HEK293 (cell line): Measurements from ENCODE around the gene AMPD2.

Experiments
- CTCF ChIA-PET: fragments of 350-600 bp; formaldehyde crosslinking; extraction: SDS; loops from one replicate; lab custom pipeline; 2021; ENCODE audit warnings: antibody characterized with exemption; lab: Yijun Ruan, JAX
- POLR2A ChIA-PET: fragments of 300-600 bp; formaldehyde crosslinking; extraction: SDS; loops from one replicate; lab custom pipeline; 2020; ENCODE audit warnings: antibody characterized with exemption, inconsistent platforms; lab: Yijun Ruan, JAX
- H3K27ac ChIP-seq: fragments of 200-500 bp; sonication (Bioruptor generic); 2 replicates; pipeline ENCODE4 v1.5.1; 2014; ENCODE audit warnings: low read depth, low read length, control low read depth, inconsistent platforms; ENCODE audit errors: extremely low read depth
- H3K36me3 ChIP-seq, 2 experiments: fragments of 200-500 bp in 1 of 2; sonication (Bioruptor generic) in 1 of 2; 1 replicate in 1 of 2; 2 replicates in 1 of 2; pipeline ENCODE4 v1.5.1; 2014 to 2017; ENCODE audit warnings: inconsistent platforms in 2 of 2, low read length in 2 of 2; ENCODE audit not compliant: control insufficient read depth in 2 of 2, insufficient read depth in 1 of 2
- H3K4me1 ChIP-seq: fragments of 200-500 bp; sonication (Bioruptor generic); 2 replicates; pipeline ENCODE4 v1.5.1; 2014; ENCODE audit warnings: mild to moderate bottlenecking, low read length, inconsistent platforms; ENCODE audit not compliant: control insufficient read depth, insufficient read depth
- H3K4me3 ChIP-seq: 2 replicates; pipeline ENCODE4 v1.5.1; 2011; ENCODE audit warnings: low read depth, mild to moderate bottlenecking, control low read depth, low read length, moderate library complexity
- H3K9me3 ChIP-seq: fragments of 200-500 bp; sonication (Bioruptor generic); 2 replicates; pipeline ENCODE4 v1.5.1; 2014; ENCODE audit warnings: low read depth, low read length, inconsistent platforms; ENCODE audit not compliant: control insufficient read depth, insufficient read depth
- BCL11B ChIP-seq: fragments of 450-650 bp; formaldehyde crosslinking; IDR thresholded peaks from 2 replicates; pipeline ENCODE4 v1.5.1; 2016; ENCODE audit warnings: low read depth, missing biosample characterization, missing genetic modification characterization
- EGR2 ChIP-seq: fragments of 450-650 bp; formaldehyde crosslinking; IDR thresholded peaks from 2 replicates; pipeline ENCODE4 v1.5.1; 2016; ENCODE audit warnings: low read depth, missing biosample characterization, missing genetic modification characterization
- GLI2 ChIP-seq: fragments of 450-650 bp; formaldehyde crosslinking; IDR thresholded peaks from 2 replicates; pipeline ENCODE4; 2017; ENCODE audit warnings: missing biosample characterization, missing genetic modification characterization, low read depth, borderline replicate concordance
- GLIS1 ChIP-seq: fragments of 450-650 bp; formaldehyde crosslinking; IDR thresholded peaks from 2 replicates; pipeline ENCODE4 v1.5.1; 2016; ENCODE audit warnings: missing biosample characterization, missing genetic modification characterization
- KLF1 ChIP-seq: fragments of 450-650 bp; formaldehyde crosslinking; IDR thresholded peaks from 2 replicates; pipeline ENCODE4 v1.5.1; 2016; ENCODE audit warnings: missing biosample characterization, missing genetic modification characterization
- MEIS1 ChIP-seq: sonication (generic); formaldehyde crosslinking; IDR thresholded peaks from 2 replicates; pipeline ENCODE4 v1.8.1; 2022; ENCODE audit warnings: missing genetic modification reagents, mild to moderate bottlenecking, borderline replicate concordance
- PRDM2 ChIP-seq: fragments of 450-650 bp; formaldehyde crosslinking; IDR thresholded peaks from 2 replicates; pipeline ENCODE4 v1.5.1; 2016; ENCODE audit warnings: missing biosample characterization, missing genetic modification characterization, borderline replicate concordance
- SP7 ChIP-seq: fragments of 450-650 bp; formaldehyde crosslinking; IDR thresholded peaks from 2 replicates; pipeline ENCODE4 v1.5.1; 2016; ENCODE audit warnings: missing biosample characterization, missing genetic modification characterization
- ZBTB48 ChIP-seq: fragments of 450-650 bp; formaldehyde crosslinking; IDR thresholded peaks from 2 replicates; pipeline ENCODE4 v1.5.1; 2016; ENCODE audit warnings: missing biosample characterization, missing genetic modification characterization
- ZFP69B ChIP-seq: fragments of 450-650 bp; formaldehyde crosslinking; IDR thresholded peaks from 2 replicates; pipeline ENCODE4 v1.5.1; 2016; ENCODE audit warnings: missing biosample characterization, missing genetic modification characterization
- ZIC2 ChIP-seq: fragments of 450-650 bp; formaldehyde crosslinking; IDR thresholded peaks from 2 replicates; pipeline ENCODE4 v1.5.1; 2016; ENCODE audit warnings: missing biosample characterization, missing genetic modification characterization
- ZNF19 ChIP-seq: fragments of 450-650 bp; formaldehyde crosslinking; IDR thresholded peaks from 2 replicates; pipeline ENCODE4; 2016; ENCODE audit warnings: missing biosample characterization, missing genetic modification characterization, low read depth
- ZNF24 ChIP-seq: fragments of 450-650 bp; formaldehyde crosslinking; IDR thresholded peaks from 2 replicates; pipeline ENCODE4 v1.5.1; 2016; ENCODE audit warnings: missing biosample characterization, missing genetic modification characterization
- ZNF335 ChIP-seq: fragments of 450-650 bp; formaldehyde crosslinking; conservative IDR thresholded peaks from 2 replicates; pipeline ENCODE4 v1.5.1; 2016; ENCODE audit warnings: missing biosample characterization, missing genetic modification characterization
- ZNF341 ChIP-seq: fragments of 450-650 bp; formaldehyde crosslinking; IDR thresholded peaks from 2 replicates; pipeline ENCODE4; 2016; ENCODE audit warnings: low read depth, missing biosample characterization, missing genetic modification characterization
- ZNF433 ChIP-seq: fragments of 450-650 bp; formaldehyde crosslinking; IDR thresholded peaks from 2 replicates; pipeline ENCODE4 v1.5.1; 2016; ENCODE audit warnings: missing biosample characterization, missing genetic modification characterization, low read depth
- ZNF596 ChIP-seq: fragments of 450-650 bp; IDR thresholded peaks from 2 replicates; pipeline ENCODE4 v1.5.0; 2018; ENCODE audit warnings: missing biosample characterization, mild to moderate bottlenecking, missing genetic modification characterization, moderate library complexity
- ZNF624 ChIP-seq: fragments of 450-650 bp; formaldehyde crosslinking; IDR thresholded peaks from 2 replicates; pipeline ENCODE4 v1.5.1; 2017; ENCODE audit warnings: missing biosample characterization, missing genetic modification characterization
- ZNF792 ChIP-seq: fragments of 450-650 bp; formaldehyde crosslinking; IDR thresholded peaks from 2 replicates; pipeline ENCODE4 v1.5.1; 2016; ENCODE audit warnings: missing biosample characterization, missing genetic modification characterization
- TF ChIP-seq, protein P1 (sequence below): fragments of 450-650 bp; formaldehyde crosslinking; conservative IDR thresholded peaks from 2 replicates; pipeline ENCODE4 v1.5.1; 2016; ENCODE audit warnings: low read depth, missing biosample characterization, missing genetic modification characterization
- TF ChIP-seq, protein P2 (sequence below): fragments of 450-650 bp; formaldehyde crosslinking; IDR thresholded peaks from 2 replicates; pipeline ENCODE4 v1.5.1; 2017; ENCODE audit warnings: missing biosample characterization, missing genetic modification characterization

Gene AMPD2

DNA sequence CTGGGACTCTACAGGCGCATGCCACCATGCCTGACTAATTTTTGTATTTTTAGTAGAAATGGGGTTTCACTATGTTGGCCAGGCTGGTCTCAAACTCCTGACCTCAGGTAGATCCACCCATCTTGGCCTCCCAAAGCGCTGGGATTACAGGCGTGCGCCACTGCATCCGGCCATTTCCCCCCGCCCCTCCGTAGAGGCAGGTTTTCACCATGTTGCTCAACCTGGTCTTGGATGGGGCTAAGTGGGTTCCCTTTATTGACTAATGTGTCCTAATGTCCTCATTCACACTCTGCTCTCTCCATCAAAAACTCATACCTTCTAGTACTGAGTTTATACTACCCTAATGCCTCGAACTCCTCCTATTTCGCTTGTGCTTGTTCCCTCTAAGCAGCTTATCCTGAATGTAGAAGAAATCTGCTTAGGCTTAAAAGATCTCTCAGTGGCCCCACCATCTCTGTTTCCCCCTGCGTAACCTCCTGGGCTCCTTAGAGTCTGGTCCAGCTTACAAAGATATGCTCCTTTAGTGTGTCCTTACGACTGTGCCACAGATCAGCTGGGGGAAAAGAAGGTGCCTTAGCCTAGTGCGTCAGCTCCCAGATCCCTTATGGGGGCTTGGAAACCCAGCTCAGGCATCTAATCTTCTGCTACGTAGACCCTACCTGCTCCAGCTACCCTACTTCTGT is 8.2 kb upstream of the AMPD2 start:
- ChIA-PET POLR2A (interaction anchor here (0.8 to 1.2 kb wide), 2 partner anchors 8 to 9 kb away, joined by 3 read pairs; partner anchors contain the start of genes AMPD2 and GNAT2), CTCF (interaction anchor here (0.6 to 1.4 kb wide), 5 partner anchors 19 to 373 kb away, joined by 3 to 6 read pairs (median 4); partner anchors contain the start of gene AHCYL1)
- Histone ChIP-seq H3K4me3 (no peak overlapping the region), H3K36me3 (no peaks in the 10 kb centered on the region), H3K4me1 (no peaks in the 10 kb centered on the region), H3K9me3 (no peaks in the 10 kb centered on the region), H3K27ac (no peak overlapping the region)
- TF ChIP-seq ZNF335 (tag by site-specific recombination) (0 out of 2 replicates have a peak, but pooled peaks have one; percentile 9), SP7 (tag by site-specific recombination) (0 out of 2 replicates have a peak, but pooled peaks have one; percentile 5), ZNF596 (tag by site-specific recombination) (no peak), GLI2 (tag by site-specific recombination) (no peak), GLIS1 (tag by site-specific recombination) (no peak), ZNF24 (tag by site-specific recombination) (no peak), ZNF624 (tag by site-specific recombination) (no peak), ZNF433 (tag by site-specific recombination) (no peak), BCL11B (no peak), ZNF341 (tag by site-specific recombination) (no peak), ZNF792 (no peak), EGR2 (tag by site-specific recombination) (no peak), ZBTB48 (tag by site-specific recombination) (no peak)
- TF ChIP-seq, protein P1, sequence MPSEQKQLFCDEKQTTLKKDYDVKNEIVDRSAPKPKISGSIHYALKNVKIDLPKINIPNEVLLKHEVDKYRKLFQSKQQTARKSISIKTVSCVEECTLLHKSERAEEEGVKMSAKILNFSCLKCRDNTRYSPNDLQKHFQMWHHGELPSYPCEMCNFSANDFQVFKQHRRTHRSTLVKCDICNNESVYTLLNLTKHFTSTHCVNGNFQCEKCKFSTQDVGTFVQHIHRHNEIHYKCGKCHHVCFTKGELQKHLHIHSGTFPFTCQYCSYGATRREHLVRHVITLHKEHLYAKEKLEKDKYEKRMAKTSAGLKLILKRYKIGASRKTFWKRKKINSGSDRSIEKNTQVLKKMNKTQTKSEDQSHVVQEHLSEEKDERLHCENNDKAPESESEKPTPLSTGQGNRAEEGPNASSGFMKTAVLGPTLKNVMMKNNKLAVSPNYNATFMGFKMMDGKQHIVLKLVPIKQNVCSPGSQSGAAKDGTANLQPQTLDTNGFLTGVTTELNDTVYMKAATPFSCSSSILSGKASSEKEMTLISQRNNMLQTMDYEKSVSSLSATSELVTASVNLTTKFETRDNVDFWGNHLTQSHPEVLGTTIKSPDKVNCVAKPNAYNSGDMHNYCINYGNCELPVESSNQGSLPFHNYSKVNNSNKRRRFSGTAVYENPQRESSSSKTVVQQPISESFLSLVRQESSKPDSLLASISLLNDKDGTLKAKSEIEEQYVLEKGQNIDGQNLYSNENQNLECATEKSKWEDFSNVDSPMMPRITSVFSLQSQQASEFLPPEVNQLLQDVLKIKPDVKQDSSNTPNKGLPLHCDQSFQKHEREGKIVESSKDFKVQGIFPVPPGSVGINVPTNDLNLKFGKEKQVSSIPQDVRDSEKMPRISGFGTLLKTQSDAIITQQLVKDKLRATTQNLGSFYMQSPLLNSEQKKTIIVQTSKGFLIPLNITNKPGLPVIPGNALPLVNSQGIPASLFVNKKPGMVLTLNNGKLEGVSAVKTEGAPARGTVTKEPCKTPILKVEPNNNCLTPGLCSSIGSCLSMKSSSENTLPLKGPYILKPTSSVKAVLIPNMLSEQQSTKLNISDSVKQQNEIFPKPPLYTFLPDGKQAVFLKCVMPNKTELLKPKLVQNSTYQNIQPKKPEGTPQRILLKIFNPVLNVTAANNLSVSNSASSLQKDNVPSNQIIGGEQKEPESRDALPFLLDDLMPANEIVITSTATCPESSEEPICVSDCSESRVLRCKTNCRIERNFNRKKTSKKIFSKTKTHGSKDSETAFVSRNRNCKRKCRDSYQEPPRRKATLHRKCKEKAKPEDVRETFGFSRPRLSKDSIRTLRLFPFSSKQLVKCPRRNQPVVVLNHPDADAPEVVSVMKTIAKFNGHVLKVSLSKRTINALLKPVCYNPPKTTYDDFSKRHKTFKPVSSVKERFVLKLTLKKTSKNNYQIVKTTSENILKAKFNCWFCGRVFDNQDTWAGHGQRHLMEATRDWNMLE (tag by site-specific recombination), result no peak
- TF ChIP-seq, protein P2, sequence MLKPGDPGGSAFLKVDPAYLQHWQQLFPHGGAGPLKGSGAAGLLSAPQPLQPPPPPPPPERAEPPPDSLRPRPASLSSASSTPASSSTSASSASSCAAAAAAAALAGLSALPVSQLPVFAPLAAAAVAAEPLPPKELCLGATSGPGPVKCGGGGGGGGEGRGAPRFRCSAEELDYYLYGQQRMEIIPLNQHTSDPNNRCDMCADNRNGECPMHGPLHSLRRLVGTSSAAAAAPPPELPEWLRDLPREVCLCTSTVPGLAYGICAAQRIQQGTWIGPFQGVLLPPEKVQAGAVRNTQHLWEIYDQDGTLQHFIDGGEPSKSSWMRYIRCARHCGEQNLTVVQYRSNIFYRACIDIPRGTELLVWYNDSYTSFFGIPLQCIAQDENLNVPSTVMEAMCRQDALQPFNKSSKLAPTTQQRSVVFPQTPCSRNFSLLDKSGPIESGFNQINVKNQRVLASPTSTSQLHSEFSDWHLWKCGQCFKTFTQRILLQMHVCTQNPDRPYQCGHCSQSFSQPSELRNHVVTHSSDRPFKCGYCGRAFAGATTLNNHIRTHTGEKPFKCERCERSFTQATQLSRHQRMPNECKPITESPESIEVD (tag by site-specific recombination), result no peak

DNA sequence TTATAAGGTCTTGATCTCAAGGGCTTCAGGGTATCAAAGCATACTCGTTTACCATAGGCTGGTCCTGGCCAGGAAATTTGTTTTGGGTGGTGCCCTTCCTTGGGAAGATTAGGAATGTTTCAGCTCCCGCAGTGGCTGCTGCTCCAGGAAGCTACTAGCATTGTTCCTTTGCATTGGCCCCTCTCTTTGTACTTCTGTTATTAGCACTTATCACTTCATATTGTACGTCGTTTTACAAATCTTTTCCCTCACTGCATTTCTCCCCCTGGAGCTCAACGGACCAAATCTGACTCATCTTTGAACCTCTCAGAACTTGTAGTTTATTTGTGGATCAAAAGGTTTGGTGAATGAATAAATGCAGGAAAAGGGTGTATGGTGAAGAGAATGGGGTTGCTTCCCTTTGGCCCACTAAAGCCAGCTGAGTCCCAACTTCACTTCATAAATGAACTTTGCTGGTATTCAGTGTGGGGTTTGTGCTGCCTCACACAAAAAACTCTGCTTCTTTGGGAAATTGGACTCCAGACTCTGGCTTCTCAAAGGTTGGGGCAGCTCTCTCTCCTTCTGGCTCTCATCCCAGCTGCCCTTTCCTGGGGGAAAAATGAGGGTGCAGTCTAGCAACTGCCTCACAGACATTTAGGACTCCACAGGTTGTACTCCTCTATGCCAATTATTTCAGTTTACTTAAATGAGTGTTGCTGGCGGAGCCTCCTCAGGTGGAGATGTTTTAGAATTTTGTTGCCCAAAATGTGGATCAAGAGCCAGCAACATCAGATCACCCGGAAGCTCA is 6.1 kb upstream of the AMPD2 start:
- Histone ChIP-seq H3K4me1 (no peaks in the 10 kb centered on the region), H3K9me3 (no peaks in the 10 kb centered on the region), H3K27ac (no peak overlapping the region), H3K36me3 (no peaks in the 10 kb centered on the region), H3K4me3 (no peak overlapping the region)
- CTCF ChIA-PET, result interaction anchor here (1.0 to 3.3 kb wide), 5 partner anchors 17 to 372 kb away, joined by 3 to 13 read pairs (median 4); partner anchors contain the start of gene AHCYL1
- POLR2A ChIA-PET, result interaction anchor here (3.8 kb wide), 1 partner anchor 65 kb away, joined by 16 read pairs; the partner anchor contains the start of gene GNAI3
- no peak for TF ChIP-seq KLF1 (tag by site-specific recombination)
- TF ChIP-seq ZIC2 (tag by site-specific recombination), result no peak
- TF ChIP-seq ZFP69B (tag by site-specific recombination), result no peak
- TF ChIP-seq ZNF19, result no peak
- no peak for TF ChIP-seq PRDM2
- TF ChIP-seq MEIS1 (CRISPR knock-in tag), result no peak
